GM12878 (cell line): ENCODE measurements around the gene ACADVL. TPM values are rescaled to one million over a fixed set of nuclear protein-coding genes. Genes with fewer than 3 reads are reported as not detected.

Experiments used
- ATAC-seq: fragments of 200-7000 bp; cut with Tn5 transposase; 3 replicates; pipeline ENCODE4 v1.9.1; 2020; ENCODE audit warnings: mild to moderate bottlenecking, moderate library complexity
- BruUV-seq: library from RNA; stranded (reverse); fragments of 400-500 nt; replicated peaks from 2 replicates; lab custom pipeline; 2021; lab: Mats Ljungman, UMichigan
- CTCF ChIA-PET: fragments of 300-600 bp; sonication (Branson Sonifier 250); formaldehyde crosslinking; extraction: SDS; loops from one replicate; lab custom pipeline; 2021; ENCODE audit warnings: inconsistent platforms; lab: Yijun Ruan, JAX
- POLR2A ChIA-PET: fragments of 350-600 bp; formaldehyde crosslinking; extraction: SDS; loops from one replicate; lab custom pipeline; 2021; ENCODE audit warnings: inconsistent platforms; lab: Charles Lee
- RAD21 ChIA-PET: fragments of 300-600 bp; sonication (Branson Sonifier 250); formaldehyde crosslinking; loops from one replicate; lab custom pipeline; 2023; ENCODE audit warnings: antibody characterized with exemption; ENCODE audit not compliant: unreplicated experiment; lab: Charles Lee
- SMC1A ChIA-PET: fragments of 300-600 bp; sonication (Branson Sonifier 250); formaldehyde crosslinking; loops from one replicate; lab custom pipeline; 2023; ENCODE audit not compliant: unreplicated experiment, uncharacterized antibody; lab: Charles Lee
- DNase-seq: peaks from one replicate; pipeline ENCODE4 v3.0.0-alpha.2; 2011; ENCODE audit warnings: low read depth, low spot score
- FAIRE-seq: peaks from 3 replicates; lab custom pipeline; 2011; peaks lifted over from hg19 to GRCh38; lab: Jason Lieb, UNC
- H2AFZ ChIP-seq: 2 replicates; pipeline ENCODE4 v1.6.0; 2011; ENCODE audit warnings: low read depth, low read length, control low read depth; ENCODE audit not compliant: control insufficient read depth
- H3K27ac ChIP-seq: 2 replicates; pipeline ENCODE4 v1.5.1; 2011; ENCODE audit warnings: control low read depth; ENCODE audit not compliant: control insufficient read depth, insufficient read depth
- H3K27me3 ChIP-seq, 2 experiments: replicated peaks in 1 of 2; 2 replicates each; pipeline versions ENCODE4 v1.6.0 to v1.6.1; 2011; ENCODE audit warnings: low read length in 1 of 2; ENCODE audit not compliant: control insufficient read depth in 2 of 2, insufficient read depth in 2 of 2
- H3K36me3 ChIP-seq, 2 experiments: 2 replicates each; pipeline ENCODE4 v1.5.1; 2011; ENCODE audit warnings: low read length in 1 of 2; ENCODE audit not compliant: control insufficient read depth in 2 of 2, insufficient read depth in 2 of 2
- H3K4me1 ChIP-seq: 2 replicates; pipeline ENCODE4 v1.6.1; 2011; ENCODE audit warnings: mild to moderate bottlenecking, low read length, moderate library complexity, mixed read lengths; ENCODE audit not compliant: control insufficient read depth, insufficient read depth
- H3K4me2 ChIP-seq: 2 replicates; pipeline ENCODE4 v1.6.0; 2011; ENCODE audit warnings: control low read depth; ENCODE audit not compliant: control insufficient read depth, insufficient read depth
- H3K4me3 ChIP-seq: fragments of 200-600 bp; sonication (generic); 2 replicates; pipeline ENCODE4 v1.5.1; 2016
- H3K79me2 ChIP-seq: 2 replicates; pipeline ENCODE4 v1.6.0; 2011; ENCODE audit warnings: low read length; ENCODE audit not compliant: control insufficient read depth, insufficient read depth
- H3K9ac ChIP-seq: 2 replicates; pipeline ENCODE4 v1.8.0; 2011; ENCODE audit warnings: low read length, control low read depth, mixed read lengths; ENCODE audit not compliant: control insufficient read depth, insufficient read depth
- H3K9me3 ChIP-seq: replicated peaks from 3 replicates; pipeline ENCODE4 v1.5.1; 2011; ENCODE audit warnings: mild to moderate bottlenecking, low read length; ENCODE audit not compliant: control insufficient read depth, insufficient read depth
- H4K20me1 ChIP-seq: 2 replicates; pipeline ENCODE4 v1.6.0; 2011; ENCODE audit not compliant: control insufficient read depth, insufficient read depth
- ESRRA ChIP-seq: IDR thresholded peaks from 2 replicates; pipeline ENCODE4 v1.6.1; 2012; ENCODE audit warnings: mild to moderate bottlenecking, low read length, improper control_type of control experiment
- KAT2A ChIP-seq: conservative IDR thresholded peaks from 2 replicates; pipeline ENCODE4 v1.6.1; 2011; ENCODE audit warnings: low read depth, low read length; ENCODE audit not compliant: control insufficient read depth
- POLR2A ChIP-seq: IDR thresholded peaks from 2 replicates; pipeline ENCODE4 v1.6.1; 2011; ENCODE audit warnings: low read depth, mild to moderate bottlenecking, low read length
- WGBS: methylation state at CpG from one replicate; pipeline ENCODE4 v1.1.6; 2016; ENCODE audit warnings: low lambda C conversion rate; ENCODE audit not compliant: insufficient replicate concordance, insufficient coverage; ENCODE audit errors: missing lambda C conversion rate; 5-methylcytosine and 5-hydroxymethylcytosine counted together
- in situ Hi-C: fragments of 300-500 bp; cut with MboI; formaldehyde crosslinking; loops from 9 replicates; pipeline ENCODE4 v1.14.3; 2018; ENCODE audit warnings: mixed read lengths
- intact Hi-C: fragments of 100-400 bp; cut with micrococcal nuclease; formaldehyde crosslinking; loops from one replicate; pipeline ENCODE4 v1.14.2; 2022; ENCODE audit not compliant: unreplicated experiment
- polyA plus RNA-seq, 11 experiments: library from polyadenylated mRNA; depleted of rRNA in 4 of 11; unstranded in 6 of 11; stranded (reverse) in 5 of 11; fragments of >200 nt; fragmentation: Nextera tagmentation in 4 of 11; fragmentation: Illumina TruSeq in 1 of 11; extraction: Ambion mirVana in 4 of 11; extraction: Trizol in 1 of 11; gene quantifications; 1 replicate in 1 of 11; 2 replicates in 10 of 11; pipeline versions ENCODE4 v1.2.1 to v1.2.3, GENCODE V29; 2011 to 2016; ENCODE audit warnings: inconsistent platforms in 2 of 11, missing spikeins in 2 of 11, low read depth in 1 of 11
- total RNA-seq, 4 experiments: library from RNA; depleted of rRNA in 3 of 4; stranded (reverse); fragments of >200 nt in 3 of 4; fragmentation: Illumina TruSeq in 1 of 4; extraction: Trizol in 1 of 4; gene quantifications; 2 replicates each; pipeline versions ENCODE4 v1.2.1 to v1.2.3, GENCODE V29; 2013 to 2021
- TF ChIP-seq, protein P1 (sequence below): IDR thresholded peaks from 2 replicates; pipeline ENCODE4 v1.6.1; 2011; ENCODE audit warnings: borderline replicate concordance, low read depth, mild to moderate bottlenecking, moderate library complexity, low read length; ENCODE audit not compliant: insufficient read depth, poor library complexity, severe bottlenecking

ACADVL gene
- total and polyA plus RNA-seq, 10 of the 15 experiments (the other 5 are each of a cell fraction or from before 2014, with no cell fraction given): 25.4 to 232 (median 180) TPM

DNA sequence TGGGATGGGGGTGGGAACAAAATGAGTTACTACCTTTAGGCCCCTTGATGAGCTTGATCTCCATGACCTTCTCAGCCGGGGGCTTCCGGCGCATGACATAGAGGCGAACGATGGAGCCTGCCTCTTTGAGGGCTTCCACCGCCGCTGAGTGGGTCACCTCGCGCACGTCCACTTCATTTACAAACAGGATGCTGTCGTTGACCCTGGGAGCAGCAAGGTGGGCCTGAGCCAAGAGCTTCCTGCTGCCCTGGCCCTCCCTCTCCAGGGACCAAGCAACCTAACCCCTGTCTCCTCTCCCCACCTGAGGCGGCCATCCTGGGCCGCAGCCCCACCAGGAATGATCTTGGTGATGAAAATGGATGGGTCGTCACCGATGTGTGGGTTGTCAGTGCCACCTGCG lies 16.3 kb upstream of the ACADVL start:
- 92% methylated on average over 16 of the region's 16 CpGs for WGBS
- Histone ChIP-seq H3K4me1 (peaks cover 6% of the 10 kb centered on the region; the same call in 1 of the 2 replicates), H3K4me3 (no peak overlapping the region), H4K20me1 (no peaks in the 10 kb centered on the region), H3K27ac (no peak overlapping the region), H3K9ac (no peak overlapping the region), H3K79me2 (no peaks in the 10 kb centered on the region), H2AFZ (no peak overlapping the region), H3K27me3 (no peaks in the 10 kb centered on the region), H3K4me2 (no peak overlapping the region), H3K9me3 (no peaks in the 10 kb centered on the region), H3K36me3 (no peaks in the 10 kb centered on the region)
- BruUV-seq: TSS peak; percentile 66
- in situ Hi-C loops (no loop called here), intact Hi-C loops (no loop called here)
- DNase-seq (no peak), ATAC-seq (no peak), FAIRE-seq (no peak)
- ChIA-PET POLR2A (no interaction called here), CTCF (interaction anchor here (1.2 kb wide), 1 partner anchor 17 kb away, joined by 4 read pairs; no protein-coding TSS in a partner anchor), SMC1A (interaction anchor here (1.3 kb wide), 1 partner anchor 78 kb away, joined by 3 read pairs; the partner anchor contains the start of gene SLC2A4), RAD21 (no interaction called here)
- no peak for TF ChIP-seq POLR2A

GRCh38 chr17:7204336-7204735 lies 15.4 kb upstream of the ACADVL start:
- peak overlapping the region; percentile 88 for H3K4me2 ChIP-seq
- H3K4me1 ChIP-seq: peaks cover 6% of the 10 kb centered on the region; the same call in 1 of the 2 replicates
- H3K4me3 ChIP-seq: peak overlapping the region; percentile 68
- DNase-seq: no peak
- WGBS: 84% methylated on average over 14 of the region's 15 CpGs
- H3K27ac ChIP-seq: no peak overlapping the region
- H3K9ac ChIP-seq: no peak overlapping the region
- no TSS peak for BruUV-seq
- H2AFZ ChIP-seq: no peak overlapping the region
- POLR2A ChIA-PET: interaction anchor here (0.6 kb wide), 1 partner anchor 59 kb away, joined by 6 read pairs; no protein-coding TSS in a partner anchor
- H3K79me2 ChIP-seq: no peaks in the 10 kb centered on the region
- ATAC-seq: peak; percentile 5; the same call in 2 of the 3 replicates
- H3K9me3 ChIP-seq: no peaks in the 10 kb centered on the region
- FAIRE-seq: no peak
- no peaks in the 10 kb centered on the region for H3K36me3 ChIP-seq
- TF ChIP-seq KAT2A (no peak), ESRRA (no peak)
- TF ChIP-seq, protein P1, sequence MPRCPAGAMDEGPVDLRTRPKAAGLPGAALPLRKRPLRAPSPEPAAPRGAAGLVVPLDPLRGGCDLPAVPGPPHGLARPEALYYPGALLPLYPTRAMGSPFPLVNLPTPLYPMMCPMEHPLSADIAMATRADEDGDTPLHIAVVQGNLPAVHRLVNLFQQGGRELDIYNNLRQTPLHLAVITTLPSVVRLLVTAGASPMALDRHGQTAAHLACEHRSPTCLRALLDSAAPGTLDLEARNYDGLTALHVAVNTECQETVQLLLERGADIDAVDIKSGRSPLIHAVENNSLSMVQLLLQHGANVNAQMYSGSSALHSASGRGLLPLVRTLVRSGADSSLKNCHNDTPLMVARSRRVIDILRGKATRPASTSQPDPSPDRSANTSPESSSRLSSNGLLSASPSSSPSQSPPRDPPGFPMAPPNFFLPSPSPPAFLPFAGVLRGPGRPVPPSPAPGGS: peak; percentile 62
- H4K20me1 ChIP-seq: no peaks in the 10 kb centered on the region
- in situ Hi-C loops (no loop called here), intact Hi-C loops (no loop called here)
- SMC1A ChIA-PET: no interaction called here
- CTCF ChIA-PET: no interaction called here
- RAD21 ChIA-PET: no interaction called here
- no peaks in the 10 kb centered on the region for H3K27me3 ChIP-seq
